ENCODE results near the gene CHI3L2. TPM values are rescaled to one million over a fixed set of nuclear protein-coding genes. Genes with fewer than 3 reads are reported as not detected.

The CHI3L2 gene
- total and polyA plus RNA-seq, 2 of the 13 experiments (the other 11 are each of a cell fraction or from before 2014, with no cell fraction given) = 0.46 to 1.7 TPM

DNA sequence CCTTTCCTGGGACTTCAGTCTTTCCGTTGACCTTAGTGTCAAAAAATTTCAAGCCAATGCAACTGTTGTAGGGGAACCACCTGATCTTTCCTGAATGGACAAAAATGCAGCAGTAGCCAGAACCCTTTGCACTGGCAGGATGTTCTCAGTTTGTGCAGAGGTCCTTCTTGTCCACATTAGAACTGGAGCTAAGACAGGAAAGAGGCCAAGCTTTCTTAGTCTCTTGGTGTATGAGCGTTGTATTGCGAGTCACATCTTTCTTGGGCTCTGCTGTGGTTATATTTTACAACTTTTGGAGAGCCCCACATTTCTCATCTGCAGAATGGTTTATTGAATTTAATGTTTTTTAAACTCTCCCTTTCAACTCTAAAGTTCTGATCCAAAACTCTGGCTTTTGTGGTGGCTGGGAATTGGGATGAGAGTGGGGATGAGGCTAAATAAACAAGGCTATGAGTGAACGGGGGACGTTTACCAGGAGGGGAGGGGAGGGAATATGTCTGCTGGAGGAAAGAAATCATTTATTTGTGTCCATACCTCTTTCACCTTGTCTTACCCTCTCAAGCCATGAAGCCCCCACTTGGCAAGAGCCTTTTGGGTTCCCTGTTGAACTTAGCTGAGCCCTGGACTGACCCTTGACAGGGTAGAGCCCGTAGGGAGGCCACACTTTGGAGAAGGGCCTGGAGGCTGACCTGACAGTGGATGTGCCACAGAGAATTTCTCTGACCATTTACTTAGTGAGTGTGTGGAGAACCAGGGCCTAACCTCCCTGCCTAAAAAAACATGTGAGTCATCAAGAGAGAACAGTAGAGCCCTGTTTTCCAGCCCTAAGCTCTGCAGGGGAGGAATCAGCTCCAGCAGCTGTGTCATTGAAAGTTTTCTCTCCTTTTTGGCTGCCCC is 586 bp downstream of the CHI3L2 start (continued):
- TF ChIP-seq STAG1 (CRISPR knock-in tag; IDR thresholded peaks at IDR 0.05) (peak; percentile 18; the same call in 1 of the 2 replicates), ZBTB20 (CRISPR knock-in tag; IDR thresholded peaks at IDR 0.05; ENCODE audit: borderline replicate concordance, low read depth) (no peak), FOXM1 (CRISPR knock-in tag; IDR thresholded peaks at IDR 0.05) (no peak), MED13 (CRISPR knock-in tag; IDR thresholded peaks at IDR 0.05) (no peak), ZNF781 (CRISPR knock-in tag; IDR thresholded peaks at IDR 0.05; ENCODE audit: borderline replicate concordance, not compliant biosample characterization) (no peak), GZF1 (CRISPR knock-in tag; IDR thresholded peaks at IDR 0.05) (no peak), HNRNPH1 (optimal IDR thresholded peaks at IDR 0.05; ENCODE audit: low read depth, low read length) (no peak), ZNF547 (CRISPR knock-in tag; IDR thresholded peaks at IDR 0.05) (no peak), HOXA9 (CRISPR knock-in tag; IDR thresholded peaks at IDR 0.05; ENCODE audit: borderline replicate concordance) (no peak), BRD4 (CRISPR knock-in tag; IDR thresholded peaks at IDR 0.05) (no peak), ZNF33B (CRISPR knock-in tag; IDR thresholded peaks at IDR 0.05) (no peak), RBM22 (optimal IDR thresholded peaks at IDR 0.05; ENCODE audit: low read length) (no peak), SP4 (CRISPR knock-in tag; IDR thresholded peaks at IDR 0.05) (no peak)
- TF ChIP-seq, protein P1, sequence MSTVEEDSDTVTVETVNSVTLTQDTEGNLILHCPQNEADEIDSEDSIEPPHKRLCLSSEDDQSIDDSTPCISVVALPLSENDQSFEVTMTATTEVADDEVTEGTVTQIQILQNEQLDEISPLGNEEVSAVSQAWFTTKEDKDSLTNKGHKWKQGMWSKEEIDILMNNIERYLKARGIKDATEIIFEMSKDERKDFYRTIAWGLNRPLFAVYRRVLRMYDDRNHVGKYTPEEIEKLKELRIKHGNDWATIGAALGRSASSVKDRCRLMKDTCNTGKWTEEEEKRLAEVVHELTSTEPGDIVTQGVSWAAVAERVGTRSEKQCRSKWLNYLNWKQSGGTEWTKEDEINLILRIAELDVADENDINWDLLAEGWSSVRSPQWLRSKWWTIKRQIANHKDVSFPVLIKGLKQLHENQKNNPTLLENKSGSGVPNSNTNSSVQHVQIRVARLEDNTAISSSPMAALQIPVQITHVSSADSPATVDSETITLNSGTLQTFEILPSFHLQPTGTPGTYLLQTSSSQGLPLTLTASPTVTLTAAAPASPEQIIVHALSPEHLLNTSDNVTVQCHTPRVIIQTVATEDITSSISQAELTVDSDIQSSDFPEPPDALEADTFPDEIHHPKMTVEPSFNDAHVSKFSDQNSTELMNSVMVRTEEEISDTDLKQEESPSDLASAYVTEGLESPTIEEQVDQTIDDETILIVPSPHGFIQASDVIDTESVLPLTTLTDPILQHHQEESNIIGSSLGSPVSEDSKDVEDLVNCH (CRISPR knock-in tag; IDR thresholded peaks at IDR 0.05) = no peak
- TF ChIP-seq, protein P2, sequence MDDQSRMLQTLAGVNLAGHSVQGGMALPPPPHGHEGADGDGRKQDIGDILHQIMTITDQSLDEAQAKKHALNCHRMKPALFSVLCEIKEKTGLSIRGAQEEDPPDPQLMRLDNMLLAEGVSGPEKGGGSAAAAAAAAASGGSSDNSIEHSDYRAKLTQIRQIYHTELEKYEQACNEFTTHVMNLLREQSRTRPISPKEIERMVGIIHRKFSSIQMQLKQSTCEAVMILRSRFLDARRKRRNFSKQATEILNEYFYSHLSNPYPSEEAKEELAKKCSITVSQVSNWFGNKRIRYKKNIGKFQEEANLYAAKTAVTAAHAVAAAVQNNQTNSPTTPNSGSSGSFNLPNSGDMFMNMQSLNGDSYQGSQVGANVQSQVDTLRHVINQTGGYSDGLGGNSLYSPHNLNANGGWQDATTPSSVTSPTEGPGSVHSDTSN (CRISPR knock-in tag; IDR thresholded peaks at IDR 0.05; ENCODE audit: borderline replicate concordance) = no peak
- TF ChIP-seq, protein P3, sequence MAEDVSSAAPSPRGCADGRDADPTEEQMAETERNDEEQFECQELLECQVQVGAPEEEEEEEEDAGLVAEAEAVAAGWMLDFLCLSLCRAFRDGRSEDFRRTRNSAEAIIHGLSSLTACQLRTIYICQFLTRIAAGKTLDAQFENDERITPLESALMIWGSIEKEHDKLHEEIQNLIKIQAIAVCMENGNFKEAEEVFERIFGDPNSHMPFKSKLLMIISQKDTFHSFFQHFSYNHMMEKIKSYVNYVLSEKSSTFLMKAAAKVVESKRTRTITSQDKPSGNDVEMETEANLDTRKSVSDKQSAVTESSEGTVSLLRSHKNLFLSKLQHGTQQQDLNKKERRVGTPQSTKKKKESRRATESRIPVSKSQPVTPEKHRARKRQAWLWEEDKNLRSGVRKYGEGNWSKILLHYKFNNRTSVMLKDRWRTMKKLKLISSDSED (CRISPR knock-in tag; IDR thresholded peaks at IDR 0.05) = no peak
- TF ChIP-seq, protein P4, sequence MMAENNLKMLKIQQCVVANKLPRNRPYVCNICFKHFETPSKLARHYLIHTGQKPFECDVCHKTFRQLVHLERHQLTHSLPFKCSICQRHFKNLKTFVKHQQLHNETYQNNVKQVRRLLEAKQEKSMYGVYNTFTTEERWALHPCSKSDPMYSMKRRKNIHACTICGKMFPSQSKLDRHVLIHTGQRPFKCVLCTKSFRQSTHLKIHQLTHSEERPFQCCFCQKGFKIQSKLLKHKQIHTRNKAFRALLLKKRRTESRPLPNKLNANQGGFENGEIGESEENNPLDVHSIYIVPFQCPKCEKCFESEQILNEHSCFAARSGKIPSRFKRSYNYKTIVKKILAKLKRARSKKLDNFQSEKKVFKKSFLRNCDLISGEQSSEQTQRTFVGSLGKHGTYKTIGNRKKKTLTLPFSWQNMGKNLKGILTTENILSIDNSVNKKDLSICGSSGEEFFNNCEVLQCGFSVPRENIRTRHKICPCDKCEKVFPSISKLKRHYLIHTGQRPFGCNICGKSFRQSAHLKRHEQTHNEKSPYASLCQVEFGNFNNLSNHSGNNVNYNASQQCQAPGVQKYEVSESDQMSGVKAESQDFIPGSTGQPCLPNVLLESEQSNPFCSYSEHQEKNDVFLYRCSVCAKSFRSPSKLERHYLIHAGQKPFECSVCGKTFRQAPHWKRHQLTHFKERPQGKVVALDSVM (CRISPR knock-in tag; IDR thresholded peaks at IDR 0.05) = peak; percentile 92
- TF ChIP-seq, protein P5, sequence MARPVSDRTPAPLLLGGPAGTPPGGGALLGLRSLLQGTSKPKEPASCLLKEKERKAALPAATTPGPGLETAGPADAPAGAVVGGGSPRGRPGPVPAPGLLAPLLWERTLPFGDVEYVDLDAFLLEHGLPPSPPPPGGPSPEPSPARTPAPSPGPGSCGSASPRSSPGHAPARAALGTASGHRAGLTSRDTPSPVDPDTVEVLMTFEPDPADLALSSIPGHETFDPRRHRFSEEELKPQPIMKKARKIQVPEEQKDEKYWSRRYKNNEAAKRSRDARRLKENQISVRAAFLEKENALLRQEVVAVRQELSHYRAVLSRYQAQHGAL (CRISPR knock-in tag; IDR thresholded peaks at IDR 0.05; ENCODE audit: not compliant biosample characterization) = no peak
- TF ChIP-seq, protein P6, sequence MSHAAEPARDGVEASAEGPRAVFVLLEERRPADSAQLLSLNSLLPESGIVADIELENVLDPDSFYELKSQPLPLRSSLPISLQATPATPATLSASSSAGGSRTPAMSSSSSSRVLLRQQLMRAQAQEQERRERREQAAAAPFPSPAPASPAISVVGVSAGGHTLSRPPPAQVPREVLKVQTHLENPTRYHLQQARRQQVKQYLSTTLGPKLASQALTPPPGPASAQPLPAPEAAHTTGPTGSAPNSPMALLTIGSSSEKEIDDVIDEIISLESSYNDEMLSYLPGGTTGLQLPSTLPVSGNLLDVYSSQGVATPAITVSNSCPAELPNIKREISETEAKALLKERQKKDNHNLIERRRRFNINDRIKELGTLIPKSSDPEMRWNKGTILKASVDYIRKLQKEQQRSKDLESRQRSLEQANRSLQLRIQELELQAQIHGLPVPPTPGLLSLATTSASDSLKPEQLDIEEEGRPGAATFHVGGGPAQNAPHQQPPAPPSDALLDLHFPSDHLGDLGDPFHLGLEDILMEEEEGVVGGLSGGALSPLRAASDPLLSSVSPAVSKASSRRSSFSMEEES (CRISPR knock-in tag; IDR thresholded peaks at IDR 0.05) = 0 out of 2 replicates have a peak, but pooled peaks have one; percentile 52

All from HepG2 (cell line).